ENCODE measurements around the gene SMCO2.

Gene SMCO2

GRCh38 chr12:27500546-27500945, 54.0 kb downstream of the SMCO2 start:
- DNase-seq (ENCODE audit: low spot score): no peak

- DNase-seq (ENCODE audit: low spot score): no peak
Observed at GRCh38 chr12:27502021-27502435, 55.5 kb downstream of the SMCO2 start.

- DNase-seq (ENCODE audit: low spot score): no peak
Observed at GRCh38 chr12:27504507-27504906, 58.0 kb downstream of the SMCO2 start.

GRCh38 chr12:27505109-27505508, 58.6 kb downstream of the SMCO2 start:
- DNase-seq (ENCODE audit: low spot score): no peak

- DNase-seq (ENCODE audit: low spot score): no peak
Observed at GRCh38 chr12:27505761-27506160, 59.2 kb downstream of the SMCO2 start.

GRCh38 chr12:27506645-27507189, 60.2 kb downstream of the SMCO2 start:
- DNase-seq (ENCODE audit: low spot score): no peak

GRCh38 chr12:27508736-27509431, 62.3 kb downstream of the SMCO2 start:
- no peak for DNase-seq (ENCODE audit: low spot score)

GRCh38 chr12:27511031-27511722, 64.6 kb downstream of the SMCO2 start:
- no peak for DNase-seq (ENCODE audit: low spot score)

GRCh38 chr12:27511723-27512045, 65.1 kb downstream of the SMCO2 start:
- DNase-seq (ENCODE audit: low spot score): no peak

- no peak for DNase-seq (ENCODE audit: low spot score)
Observed at GRCh38 chr12:27513155-27513824, 66.8 kb downstream of the SMCO2 start.

GRCh38 chr12:27515671-27516070, 69.1 kb downstream of the SMCO2 start:
- no peak for DNase-seq (ENCODE audit: low spot score)

GRCh38 chr12:27516625-27517024, 70.1 kb downstream of the SMCO2 start:
- no peak for DNase-seq (ENCODE audit: low spot score)

GRCh38 chr12:27517546-27517945, 71.0 kb downstream of the SMCO2 start:
- no peak for DNase-seq (ENCODE audit: low spot score)

- no peak for DNase-seq (ENCODE audit: low spot score)
Observed at GRCh38 chr12:27517961-27518665, 71.6 kb downstream of the SMCO2 start.

- DNase-seq (ENCODE audit: low spot score): no peak
Observed at GRCh38 chr12:27521066-27521465, 74.5 kb downstream of the SMCO2 start.

- DNase-seq (ENCODE audit: low spot score): no peak
Observed at GRCh38 chr12:27521981-27522380, 75.4 kb downstream of the SMCO2 start.

- no peak for DNase-seq (ENCODE audit: low spot score)
Observed at GRCh38 chr12:27523305-27523641, 76.7 kb downstream of the SMCO2 start.

GRCh38 chr12:27523642-27524493, 77.3 kb downstream of the SMCO2 start, which contains the start of gene PPFIBP1:
PPFIBP1 (plus strand) TSS chr12:27524206; CDS start chr12:27633397, 109,191 bp downstream.
- peak; percentile 96 for DNase-seq (ENCODE audit: low spot score)

- no peak for DNase-seq (ENCODE audit: low spot score)
Observed at GRCh38 chr12:27524494-27524835, 77.9 kb downstream of the SMCO2 start.

GRCh38 chr12:27524839-27525753, 78.6 kb downstream of the SMCO2 start:
- no peak for DNase-seq (ENCODE audit: low spot score)

All from D341Med (cell line).